NOMO-1 treated with DMSO at 0.1 percent for 48 hours (cell line): Measurements from ENCODE around the gene CDH26.

Experiments
- DNase-seq: peaks from one replicate; lab custom pipeline; 2025; ENCODE audit not compliant: unreplicated experiment; lab: John Stamatoyannopoulos, UW

CDH26 gene

GRCh38 chr20:60010689-60011458, 52.7 kb downstream of the CDH26 start:
- DNase-seq, result no peak

- DNase-seq, result no peak
Observed at GRCh38 chr20:60011512-60012507, 53.6 kb downstream of the CDH26 start.

- DNase-seq, result no peak
Observed at GRCh38 chr20:60013296-60014139, 55.3 kb downstream of the CDH26 start.

GRCh38 chr20:60016406-60016805, 58.2 kb downstream of the CDH26 start:
- DNase-seq, result peak; percentile 17

GRCh38 chr20:60020251-60020650, 62.0 kb downstream of the CDH26 start:
- DNase-seq, result no peak

- no peak for DNase-seq
Observed at GRCh38 chr20:60021104-60021503, 62.9 kb downstream of the CDH26 start.

GRCh38 chr20:60022849-60023248, 64.6 kb downstream of the CDH26 start:
- DNase-seq, result no peak

GRCh38 chr20:60024245-60024644, 66.0 kb downstream of the CDH26 start:
- DNase-seq, result no peak

- no peak for DNase-seq
Observed at GRCh38 chr20:60024801-60025200, 66.6 kb downstream of the CDH26 start.

GRCh38 chr20:60026010-60026409, 67.8 kb downstream of the CDH26 start:
- DNase-seq, result no peak

- no peak for DNase-seq
Observed at GRCh38 chr20:60030471-60030870, 72.2 kb downstream of the CDH26 start.

GRCh38 chr20:60031107-60031506, 72.9 kb downstream of the CDH26 start:
- no peak for DNase-seq

GRCh38 chr20:60034231-60035110, 76.2 kb downstream of the CDH26 start:
- no peak for DNase-seq

- no peak for DNase-seq
Observed at GRCh38 chr20:60035486-60035885, 77.3 kb downstream of the CDH26 start.

- no peak for DNase-seq
Observed at GRCh38 chr20:60036346-60036745, 78.1 kb downstream of the CDH26 start.

- DNase-seq, result no peak
Observed at GRCh38 chr20:60036746-60037499, 78.7 kb downstream of the CDH26 start.

GRCh38 chr20:60038400-60039008, 80.3 kb downstream of the CDH26 start:
- no peak for DNase-seq

- no peak for DNase-seq
Observed at GRCh38 chr20:60039526-60039925, 81.3 kb downstream of the CDH26 start.
